Kidney (tissue), 22 donors: ENCODE data around the gene AP1M1. TPM values are rescaled to one million over a fixed set of nuclear protein-coding genes. Genes with fewer than 3 reads are reported as not detected.

Source experiments
- DNase-seq, 5 donors: peaks; one replicate each; pipeline ENCODE4 v3.0.0-alpha.2; 2013 to 2020
- FAIRE-seq: peaks from 2 replicates; lab custom pipeline; 2012; peaks lifted over from hg19 to GRCh38; lab: Jason Lieb, UNC
- H3K27ac ChIP-seq, 2 donors: one replicate each; pipeline ENCODE4 v1.7.0; 2013; ENCODE audit warnings: low read depth in 2 of 2, low read length in 2 of 2, inconsistent platforms in 1 of 2
- H3K27me3 ChIP-seq: one replicate; pipeline ENCODE4 v1.7.1; 2013; ENCODE audit warnings: low read length, inconsistent platforms; ENCODE audit not compliant: control insufficient read depth, insufficient read depth
- H3K36me3 ChIP-seq, 3 donors: one replicate each; pipeline versions ENCODE4 v1.7.0 to v1.7.1; 2013; ENCODE audit warnings: low read length in 3 of 3, control low read depth in 1 of 3, inconsistent platforms in 1 of 3; ENCODE audit not compliant: insufficient read depth in 3 of 3, control insufficient read depth in 2 of 3
- H3K4me1 ChIP-seq, 3 donors: one replicate each; pipeline versions ENCODE4 v1.7.0 to v1.7.1; 2013; ENCODE audit warnings: low read length in 3 of 3, inconsistent platforms in 1 of 3, low read depth in 1 of 3; ENCODE audit not compliant: control insufficient read depth in 2 of 3, insufficient read depth in 2 of 3
- H3K4me3 ChIP-seq, 3 donors: one replicate each; pipeline versions ENCODE4 v1.7.0 to v1.8.1; 2013; ENCODE audit warnings: low read length in 3 of 3, control low read depth in 1 of 3, inconsistent platforms in 1 of 3
- H3K9ac ChIP-seq, 3 donors: one replicate each; pipeline versions ENCODE4 v1.7.0 to v1.7.1; 2013; ENCODE audit warnings: low read length in 3 of 3, control low read depth in 1 of 3, inconsistent platforms in 1 of 3
- H3K9me3 ChIP-seq, 3 donors: one replicate each; pipeline versions ENCODE4 v1.7.0 to v1.7.1; 2013; ENCODE audit warnings: low read length in 3 of 3, control low read depth in 1 of 3, inconsistent platforms in 1 of 3; ENCODE audit not compliant: control insufficient read depth in 2 of 3, insufficient read depth in 1 of 3
- CTCF ChIP-seq: IDR thresholded peaks from 3 replicates; pipeline ENCODE4 v1.5.1; 2012; ENCODE audit warnings: mild to moderate bottlenecking, moderate library complexity, borderline replicate concordance; ENCODE audit not compliant: insufficient read depth; ENCODE audit errors: extremely low read depth
- intact Hi-C: fragments of 100-400 bp; cut with DNase I; formaldehyde crosslinking; loops from one replicate; pipeline ENCODE4 v1.11.1; 2022
- long read RNA-seq, 10 donors: library from polyadenylated mRNA in 1 of 10; unstranded in 1 of 10; transcript quantifications; one replicate each; pipeline ENCODE4 v2.0.0 and lab custom pipeline, GENCODE V29; 2021 to 2026
- polyA plus RNA-seq: library from polyadenylated mRNA; stranded (reverse); fragments of 350-450 nt; fragmentation: Illumina TruSeq; extraction: RNeasy Lipid Tissue Mini Kit (QIAGEN cat#74804); gene quantifications from one replicate; pipeline ENCODE4 v1.2.3, GENCODE V29; 2014; ENCODE audit warnings: low read depth, low replicate concordance; ENCODE audit not compliant: insufficient read depth
- total RNA-seq: library from RNA; stranded (reverse); fragmentation: NEBNext Ultra II Directional; extraction: Animal tissue kit (Norgen Biotek cat#: 25700); gene quantifications from one replicate; pipeline ENCODE4 v1.2.1, GENCODE V29; 2021
- donor health status: control.
- donor health status: control.
- donor health status: control.
- donor health status: control.
- donor health status: control.
- donor health status: DM: yes; HTN: yes; CAD: no.
- donor health status: Normal renal cell carcinoma (clear cell type).

AP1M1 gene
- 67.8 TPM for total RNA-seq
- 56.0 TPM for polyA plus RNA-seq
- long read RNA-seq, donor 1, full-length matches to known transcripts = 12 of 12 reads
- long read RNA-seq, donor 1, partial matches to known transcripts = 0 of 12 reads
- long read RNA-seq, donor 1, other reads (novel, unspliced or antisense) = 0 of 12 reads
- long read RNA-seq, donor 2, full-length matches to known transcripts = 20 of 20 reads
- long read RNA-seq, donor 2, partial matches to known transcripts = 0 of 20 reads
- long read RNA-seq, donor 2, other reads (novel, unspliced or antisense) = 0 of 20 reads
- long read RNA-seq, donor 3, full-length matches to known transcripts = 23 of 23 reads
- long read RNA-seq, donor 3, partial matches to known transcripts = 0 of 23 reads
- long read RNA-seq, donor 3, other reads (novel, unspliced or antisense) = 0 of 23 reads
- long read RNA-seq, donor 4, full-length matches to known transcripts = 13 of 13 reads
- long read RNA-seq, donor 4, partial matches to known transcripts = 0 of 13 reads
- long read RNA-seq, donor 4, other reads (novel, unspliced or antisense) = 0 of 13 reads
- long read RNA-seq, donor 5 = 0 reads
- long read RNA-seq, donor 6, full-length matches to known transcripts = 9 of 14 reads
- long read RNA-seq, donor 6, partial matches to known transcripts = 5 of 14 reads
- long read RNA-seq, donor 6, other reads (novel, unspliced or antisense) = 0 of 14 reads
- long read RNA-seq, donor 7, full-length matches to known transcripts = 84 of 101 reads
- long read RNA-seq, donor 7, partial matches to known transcripts = 11 of 101 reads
- long read RNA-seq, donor 7, other reads (novel, unspliced or antisense) = 6 of 101 reads
- long read RNA-seq, donor 8, full-length matches to known transcripts = 17 of 26 reads
- long read RNA-seq, donor 8, partial matches to known transcripts = 9 of 26 reads
- long read RNA-seq, donor 8, other reads (novel, unspliced or antisense) = 0 of 26 reads
- long read RNA-seq, donor 9, full-length matches to known transcripts = 18 of 18 reads
- long read RNA-seq, donor 9, partial matches to known transcripts = 0 of 18 reads
- long read RNA-seq, donor 9, other reads (novel, unspliced or antisense) = 0 of 18 reads
- long read RNA-seq, donor 10, full-length matches to known transcripts = 19 of 19 reads
- long read RNA-seq, donor 10, partial matches to known transcripts = 0 of 19 reads
- long read RNA-seq, donor 10, other reads (novel, unspliced or antisense) = 0 of 19 reads

GRCh38 chr19:16197622-16198369 lies at the start of gene AP1M1:
Gene AP1M1, plus strand, starts transcription at chr19:16197911. Its CDS starts 116 bp downstream, at chr19:16198027.
- H3K4me1 ChIP-seq = peaks cover 0 to 26% (median 17%) of the 10 kb centered on the region in 3 donors
- H3K36me3 ChIP-seq = peaks cover 0 to 7% (median 2%) of the 10 kb centered on the region in 3 donors
- no peaks in the 10 kb centered on the region for H3K9me3 ChIP-seq
- H3K27me3 ChIP-seq = no peaks in the 10 kb centered on the region
- peak within 1 kb of the TSS; percentile 45 to 86 (median 54) for H3K9ac ChIP-seq
- no peak for FAIRE-seq
- H3K4me3 ChIP-seq = peak within 1 kb of the TSS; percentile 72 to 95 (median 85)
- no peak for TF ChIP-seq CTCF
- intact Hi-C loops = no loop called here
- H3K27ac ChIP-seq = peak within 1 kb of the TSS; percentile 56 to 74
- peak; percentile 97 to 99 (median 98) for DNase-seq

GRCh38 chr19:16148443-16149229 lies 49.1 kb upstream of the AP1M1 start:
- FAIRE-seq (no peak), DNase-seq (no peak)
- Histone ChIP-seq H3K4me1 (no peaks in the 10 kb centered on the region), H3K27ac (no peak overlapping the region), H3K4me3 (no peak overlapping the region), H3K27me3 (no peaks in the 10 kb centered on the region), H3K9me3 (no peaks in the 10 kb centered on the region), H3K9ac (no peak overlapping the region), H3K36me3 (no peaks in the 10 kb centered on the region)
- intact Hi-C loops = no loop called here
- TF ChIP-seq CTCF = no peak
